DND-41 (cell line): ENCODE measurements around the gene CLNK.

ENCODE experiments used
- CTCF ChIP-seq: IDR thresholded peaks from 2 replicates; pipeline ENCODE4 v1.5.1; 2012; ENCODE audit warnings: borderline replicate concordance, low read length, moderate library complexity, mild to moderate bottlenecking; ENCODE audit not compliant: poor library complexity, severe bottlenecking; ENCODE audit errors: extremely low read depth
- EZH2 ChIP-seq: IDR thresholded peaks from 3 replicates; pipeline ENCODE4 v1.6.1; 2012; ENCODE audit warnings: borderline replicate concordance, low read depth, mild to moderate bottlenecking, moderate library complexity, low read length, inconsistent platforms; ENCODE audit not compliant: severe bottlenecking

GRCh38 chr4:10731162-10731561 is 46.6 kb upstream of the CLNK start:
- TF ChIP-seq CTCF (no peak), EZH2 (no peak)
